Measurements from ENCODE around the gene PARK7.

PARK7 gene

DNA sequence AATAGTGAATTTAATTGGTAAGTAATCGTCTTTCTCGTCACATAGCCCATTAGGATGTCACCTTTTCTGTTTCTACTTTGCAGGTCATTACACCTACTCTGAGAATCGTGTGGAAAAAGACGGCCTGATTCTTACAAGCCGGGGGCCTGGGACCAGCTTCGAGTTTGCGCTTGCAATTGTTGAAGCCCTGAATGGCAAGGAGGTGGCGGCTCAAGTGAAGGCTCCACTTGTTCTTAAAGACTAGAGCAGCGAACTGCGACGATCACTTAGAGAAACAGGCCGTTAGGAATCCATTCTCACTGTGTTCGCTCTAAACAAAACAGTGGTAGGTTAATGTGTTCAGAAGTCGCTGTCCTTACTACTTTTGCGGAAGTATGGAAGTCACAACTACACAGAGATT is 23.3 kb downstream of the PARK7 start:
- no peak for DNase-seq (ENCODE audit: low read depth in 1 of 2, low spot score in 1 of 2)
- no peak overlapping the region for H3K27ac ChIP-seq (replicated peaks)
- no peak overlapping the region for H3K4me3 ChIP-seq (replicated peaks; ENCODE audit: insufficient read depth, low read length)
- TF ChIP-seq SPI1 (IDR thresholded peaks at IDR 0.05; ENCODE audit: borderline replicate concordance, low read depth) (no peak), CTCF (IDR thresholded peaks at IDR 0.05; ENCODE audit: insufficient read depth, low read length) (no peak), POLR2AphosphoS5 (IDR thresholded peaks at IDR 0.05; ENCODE audit: low read depth) (no peak), GABPA (IDR thresholded peaks at IDR 0.05; ENCODE audit: low read depth) (no peak)
- no peaks in the 10 kb centered on the region for H3K27me3 ChIP-seq (ENCODE audit: insufficient read depth, poor library complexity, severe bottlenecking)

GRCh38 chr1:7985851-7986612 is 24.5 kb downstream of the PARK7 start:
- TF ChIP-seq, protein P1, sequence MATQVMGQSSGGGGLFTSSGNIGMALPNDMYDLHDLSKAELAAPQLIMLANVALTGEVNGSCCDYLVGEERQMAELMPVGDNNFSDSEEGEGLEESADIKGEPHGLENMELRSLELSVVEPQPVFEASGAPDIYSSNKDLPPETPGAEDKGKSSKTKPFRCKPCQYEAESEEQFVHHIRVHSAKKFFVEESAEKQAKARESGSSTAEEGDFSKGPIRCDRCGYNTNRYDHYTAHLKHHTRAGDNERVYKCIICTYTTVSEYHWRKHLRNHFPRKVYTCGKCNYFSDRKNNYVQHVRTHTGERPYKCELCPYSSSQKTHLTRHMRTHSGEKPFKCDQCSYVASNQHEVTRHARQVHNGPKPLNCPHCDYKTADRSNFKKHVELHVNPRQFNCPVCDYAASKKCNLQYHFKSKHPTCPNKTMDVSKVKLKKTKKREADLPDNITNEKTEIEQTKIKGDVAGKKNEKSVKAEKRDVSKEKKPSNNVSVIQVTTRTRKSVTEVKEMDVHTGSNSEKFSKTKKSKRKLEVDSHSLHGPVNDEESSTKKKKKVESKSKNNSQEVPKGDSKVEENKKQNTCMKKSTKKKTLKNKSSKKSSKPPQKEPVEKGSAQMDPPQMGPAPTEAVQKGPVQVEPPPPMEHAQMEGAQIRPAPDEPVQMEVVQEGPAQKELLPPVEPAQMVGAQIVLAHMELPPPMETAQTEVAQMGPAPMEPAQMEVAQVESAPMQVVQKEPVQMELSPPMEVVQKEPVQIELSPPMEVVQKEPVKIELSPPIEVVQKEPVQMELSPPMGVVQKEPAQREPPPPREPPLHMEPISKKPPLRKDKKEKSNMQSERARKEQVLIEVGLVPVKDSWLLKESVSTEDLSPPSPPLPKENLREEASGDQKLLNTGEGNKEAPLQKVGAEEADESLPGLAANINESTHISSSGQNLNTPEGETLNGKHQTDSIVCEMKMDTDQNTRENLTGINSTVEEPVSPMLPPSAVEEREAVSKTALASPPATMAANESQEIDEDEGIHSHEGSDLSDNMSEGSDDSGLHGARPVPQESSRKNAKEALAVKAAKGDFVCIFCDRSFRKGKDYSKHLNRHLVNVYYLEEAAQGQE (IDR thresholded peaks at IDR 0.05; ENCODE audit: insufficient replicate concordance, low read depth): no peak
- no peak for TF ChIP-seq CTCF (IDR thresholded peaks at IDR 0.05; ENCODE audit: insufficient read depth, low read length)
- no peak for TF ChIP-seq POLR2AphosphoS5 (IDR thresholded peaks at IDR 0.05; ENCODE audit: low read depth)
- no peak for TF ChIP-seq SPI1 (IDR thresholded peaks at IDR 0.05; ENCODE audit: borderline replicate concordance, low read depth)
- TF ChIP-seq GABPA (IDR thresholded peaks at IDR 0.05; ENCODE audit: low read depth): no peak
- no peak overlapping the region for H3K4me3 ChIP-seq (replicated peaks; ENCODE audit: insufficient read depth, low read length)
- H3K27me3 ChIP-seq (ENCODE audit: insufficient read depth, poor library complexity, severe bottlenecking): no peaks in the 10 kb centered on the region
- no peak for DNase-seq (ENCODE audit: low read depth in 1 of 2, low spot score in 1 of 2)
- no peak overlapping the region for H3K27ac ChIP-seq (replicated peaks)

- no peak for TF ChIP-seq GABPA (IDR thresholded peaks at IDR 0.05; ENCODE audit: low read depth)
- no peak for TF ChIP-seq SPI1 (IDR thresholded peaks at IDR 0.05; ENCODE audit: borderline replicate concordance, low read depth)
- TF ChIP-seq, protein P1 (IDR thresholded peaks at IDR 0.05; ENCODE audit: insufficient replicate concordance, low read depth): no peak
- TF ChIP-seq CTCF (IDR thresholded peaks at IDR 0.05; ENCODE audit: insufficient read depth, low read length): no peak
- TF ChIP-seq POLR2AphosphoS5 (IDR thresholded peaks at IDR 0.05; ENCODE audit: low read depth): no peak
- no peak overlapping the region for H3K4me3 ChIP-seq (replicated peaks; ENCODE audit: insufficient read depth, low read length)
- DNase-seq (ENCODE audit: low read depth in 1 of 2, low spot score in 1 of 2): no peak
- H3K27ac ChIP-seq (replicated peaks): no peak overlapping the region
- no peaks in the 10 kb centered on the region for H3K27me3 ChIP-seq (ENCODE audit: insufficient read depth, poor library complexity, severe bottlenecking)
Observed at GRCh38 chr1:7987528-7987927, 26.0 kb downstream of the PARK7 start.
